Measurements from ENCODE around the gene PLVAP. TPM values are rescaled to one million over a fixed set of nuclear protein-coding genes. Genes with fewer than 3 reads are reported as not detected.

The PLVAP gene
- total and polyA plus RNA-seq, 7 donors = 6.5 to 46.0 (median 16.2) TPM

DNA sequence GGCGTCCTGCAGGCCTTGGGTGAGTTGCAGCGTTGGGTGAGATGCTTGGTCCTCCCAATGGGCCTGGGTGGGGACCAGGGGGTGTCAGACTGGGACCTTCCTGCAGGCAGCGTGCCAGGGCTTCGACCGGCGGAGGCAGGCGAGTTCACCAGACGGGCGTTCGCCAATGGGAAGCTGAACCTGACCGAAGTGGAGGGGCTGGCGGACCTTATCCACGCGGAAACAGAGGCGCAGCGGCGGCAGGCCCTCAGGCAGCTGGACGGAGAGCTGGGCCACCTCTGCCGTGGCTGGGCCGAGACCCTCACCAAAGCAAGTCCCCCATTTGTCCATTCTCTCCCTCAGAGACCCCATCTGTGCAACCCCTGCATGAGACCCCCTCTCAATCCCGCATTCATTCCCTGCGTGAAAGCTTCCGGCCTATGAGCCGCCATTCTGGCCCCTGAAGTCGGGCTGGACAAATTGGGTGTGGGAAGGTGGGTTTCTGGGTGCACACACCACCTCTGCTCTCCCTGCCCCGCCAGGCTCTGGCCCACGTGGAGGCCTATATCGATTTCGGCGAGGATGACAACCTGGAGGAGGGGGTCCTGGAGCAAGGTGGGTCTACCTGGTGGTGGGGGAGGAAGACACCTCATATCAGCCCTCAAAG, 38.6 kb downstream of the PLVAP start:
- DNase-seq = no peak
- WGBS, 3 donors = 88 to 89% (median 88%) methylated on average over 23 to 30 of the region's 30 CpGs
- Histone ChIP-seq H3K4me1 (peaks cover 23% of the 10 kb centered on the region), H3K27me3 (ENCODE audit: insufficient read depth in 3 of 3, low read length in 2 of 3) (no peaks in the 10 kb centered on the region), H3K36me3 (ENCODE audit: insufficient read depth in 1 of 2, low read depth in 1 of 2) (peaks cover 0 to 24% of the 10 kb centered on the region in 2 donors), H3K9me3 (no peaks in the 10 kb centered on the region), H3K27ac (no peak overlapping the region), H3K4me3 (peak overlapping the region; percentile 75)
- intact Hi-C loops (cut with DNase I) = no loop called here
- TF ChIP-seq, protein P1, sequence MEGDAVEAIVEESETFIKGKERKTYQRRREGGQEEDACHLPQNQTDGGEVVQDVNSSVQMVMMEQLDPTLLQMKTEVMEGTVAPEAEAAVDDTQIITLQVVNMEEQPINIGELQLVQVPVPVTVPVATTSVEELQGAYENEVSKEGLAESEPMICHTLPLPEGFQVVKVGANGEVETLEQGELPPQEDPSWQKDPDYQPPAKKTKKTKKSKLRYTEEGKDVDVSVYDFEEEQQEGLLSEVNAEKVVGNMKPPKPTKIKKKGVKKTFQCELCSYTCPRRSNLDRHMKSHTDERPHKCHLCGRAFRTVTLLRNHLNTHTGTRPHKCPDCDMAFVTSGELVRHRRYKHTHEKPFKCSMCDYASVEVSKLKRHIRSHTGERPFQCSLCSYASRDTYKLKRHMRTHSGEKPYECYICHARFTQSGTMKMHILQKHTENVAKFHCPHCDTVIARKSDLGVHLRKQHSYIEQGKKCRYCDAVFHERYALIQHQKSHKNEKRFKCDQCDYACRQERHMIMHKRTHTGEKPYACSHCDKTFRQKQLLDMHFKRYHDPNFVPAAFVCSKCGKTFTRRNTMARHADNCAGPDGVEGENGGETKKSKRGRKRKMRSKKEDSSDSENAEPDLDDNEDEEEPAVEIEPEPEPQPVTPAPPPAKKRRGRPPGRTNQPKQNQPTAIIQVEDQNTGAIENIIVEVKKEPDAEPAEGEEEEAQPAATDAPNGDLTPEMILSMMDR (IDR thresholded peaks at IDR 0.05) = no peak
- ATAC-seq = no peak

DNA sequence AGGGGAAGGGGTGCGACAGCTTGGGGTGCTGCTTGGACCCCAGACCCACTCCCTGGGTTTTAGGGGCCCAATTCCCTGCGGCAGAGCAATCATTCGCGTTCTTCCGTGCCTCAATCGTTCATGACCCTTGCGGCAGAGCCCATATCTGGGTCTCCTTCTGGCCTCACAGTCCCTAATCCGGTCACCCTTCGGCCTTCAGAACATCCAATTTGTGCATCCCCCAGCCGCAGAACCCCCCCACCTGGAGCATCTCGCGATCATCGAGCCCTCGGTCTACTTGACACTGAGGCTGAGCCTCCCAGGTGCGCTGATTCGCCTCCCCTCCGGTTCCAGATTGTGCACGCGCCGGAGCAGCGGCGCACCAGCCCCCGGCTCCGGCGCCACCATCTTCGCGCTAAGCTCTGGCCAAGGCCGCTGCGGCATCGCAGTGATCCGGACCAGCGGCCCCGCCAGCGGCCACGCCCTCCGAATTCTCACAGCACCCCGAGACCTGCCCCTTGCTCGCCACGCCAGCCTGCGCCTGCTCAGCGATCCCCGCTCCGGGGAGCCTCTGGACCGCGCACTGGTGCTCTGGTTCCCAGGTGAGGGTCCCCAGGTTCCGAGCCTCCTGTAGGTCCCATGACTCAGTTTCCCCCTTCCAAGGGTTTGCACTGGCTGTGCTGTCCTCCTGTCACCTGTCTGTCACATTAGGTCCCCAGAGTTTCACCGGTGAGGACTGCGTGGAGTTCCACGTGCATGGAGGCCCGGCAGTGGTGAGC, 39.3 kb downstream of the PLVAP start:
- Histone ChIP-seq H3K36me3 (ENCODE audit: insufficient read depth in 1 of 2, low read depth in 1 of 2) (peaks cover 0 to 27% of the 10 kb centered on the region in 2 donors), H3K9me3 (no peaks in the 10 kb centered on the region), H3K4me1 (peaks cover 24% of the 10 kb centered on the region), H3K4me3 (peak overlapping the region; percentile 75), H3K27ac (peak overlapping the region; percentile 83), H3K27me3 (ENCODE audit: insufficient read depth in 3 of 3, low read length in 2 of 3) (no peaks in the 10 kb centered on the region)
- WGBS, 3 donors = 7 to 10% (median 7%) methylated on average over 44 to 50 of the region's 50 CpGs
- intact Hi-C loops (cut with DNase I) = no loop called here
- TF ChIP-seq, protein P1 (IDR thresholded peaks at IDR 0.05) = no peak
- DNase-seq (no peak), ATAC-seq (no peak)

DNA sequence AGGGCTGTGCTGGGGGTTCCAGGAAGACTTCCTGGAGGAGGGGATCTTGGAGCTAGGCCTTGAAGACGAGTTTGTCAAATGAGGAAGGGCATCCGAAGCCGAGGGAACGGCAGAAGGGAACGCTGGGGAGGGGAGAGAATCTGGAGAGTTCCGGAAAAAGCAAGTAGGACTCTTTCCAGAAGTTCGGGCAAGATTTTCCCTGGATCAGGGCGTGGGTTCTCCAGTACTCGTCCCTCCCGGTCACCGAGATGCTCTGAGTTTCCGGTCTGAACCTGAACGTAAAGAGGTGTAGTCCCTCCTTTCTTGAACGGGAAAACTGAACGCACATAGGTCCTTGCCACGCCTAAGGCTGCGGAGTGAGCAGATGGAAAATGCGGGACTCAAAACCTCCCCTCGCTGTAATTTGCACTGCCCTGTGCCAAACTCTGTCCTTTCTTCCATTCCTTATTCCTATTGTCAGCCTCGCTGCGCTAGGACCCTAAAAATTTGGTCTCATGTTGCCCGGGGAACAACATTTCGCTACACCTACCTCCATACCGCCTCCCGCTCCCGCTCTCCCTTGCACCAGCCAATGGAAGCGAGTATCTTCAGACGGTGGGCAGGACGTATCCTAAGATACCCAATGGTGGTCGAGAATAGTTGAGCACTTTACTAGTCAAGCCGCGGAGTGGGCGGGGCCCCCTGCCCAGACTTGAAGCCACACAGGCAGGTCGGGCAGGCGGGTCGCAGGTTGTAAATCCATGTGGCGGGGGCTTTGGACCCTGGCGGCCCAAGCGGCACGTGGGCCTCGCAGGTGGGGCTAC, 40.1 kb downstream of the PLVAP start, which contains the start of gene GTPBP3:
TSS of gene GTPBP3 (plus strand) at position 682 of the 803 bp plus-strand sequence. CDS start at position 741, 59 bp downstream.
- Histone ChIP-seq H3K27me3 (ENCODE audit: insufficient read depth in 3 of 3, low read length in 2 of 3) (no peaks in the 10 kb centered on the region), H3K27ac (peak within 1 kb of the TSS; percentile 83), H3K4me1 (peaks cover 24% of the 10 kb centered on the region), H3K36me3 (ENCODE audit: insufficient read depth in 1 of 2, low read depth in 1 of 2) (peaks cover 0 to 29% of the 10 kb centered on the region in 2 donors), H3K4me3 (peak within 1 kb of the TSS; percentile 75), H3K9me3 (no peaks in the 10 kb centered on the region)
- peak; percentile 89 to 94 (median 91) for ATAC-seq
- peak; percentile 96 to 97 for DNase-seq
- TF ChIP-seq, protein P1 (IDR thresholded peaks at IDR 0.05) = no peak
- intact Hi-C loops (cut with DNase I) = no loop called here
- WGBS, 3 donors = 0% methylated on average over 41 of the region's 41 CpGs

DNA sequence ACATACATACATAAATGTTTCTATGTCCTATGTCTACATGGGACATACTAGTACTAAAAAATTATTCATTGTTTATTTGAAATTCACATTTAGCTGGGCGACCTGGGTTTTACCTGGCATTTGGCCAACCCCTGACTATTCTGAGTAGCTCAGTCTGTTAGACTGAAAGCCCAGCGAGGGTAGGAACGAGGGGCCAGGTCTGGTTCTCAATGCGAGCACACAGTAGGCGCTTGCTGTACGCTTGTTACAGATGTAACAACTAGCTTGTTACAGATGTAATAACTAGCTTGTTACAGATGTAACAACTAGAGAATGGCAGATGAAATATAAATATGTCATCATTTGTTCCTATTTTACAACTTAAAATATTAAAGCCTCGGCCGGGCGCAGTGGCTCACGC, 41.6 kb downstream of the PLVAP start:
- 66 to 69% (median 66%) methylated on average over 10 of the region's 10 CpGs for WGBS, 3 donors

More for the DNA sequence above, 41.6 kb downstream of the PLVAP start:
- H3K4me1 ChIP-seq = peaks cover 24% of the 10 kb centered on the region
- no peaks in the 10 kb centered on the region for H3K27me3 ChIP-seq (ENCODE audit: insufficient read depth in 3 of 3, low read length in 2 of 3)
- H3K36me3 ChIP-seq (ENCODE audit: insufficient read depth in 1 of 2, low read depth in 1 of 2) = peaks cover 0 to 25% of the 10 kb centered on the region in 2 donors
- H3K27ac ChIP-seq = peak overlapping the region; percentile 83
- peak overlapping the region; percentile 87 for H3K4me3 ChIP-seq
- no peaks in the 10 kb centered on the region for H3K9me3 ChIP-seq
- TF ChIP-seq, protein P1 (IDR thresholded peaks at IDR 0.05) = no peak
- ATAC-seq (no peak), DNase-seq (no peak)
- intact Hi-C loops (cut with DNase I) = no loop called here

Measured in psoas muscle (tissue), 8 donors.